ENCODE results near the gene ROBO4.

- TF ChIP-seq, protein P1, sequence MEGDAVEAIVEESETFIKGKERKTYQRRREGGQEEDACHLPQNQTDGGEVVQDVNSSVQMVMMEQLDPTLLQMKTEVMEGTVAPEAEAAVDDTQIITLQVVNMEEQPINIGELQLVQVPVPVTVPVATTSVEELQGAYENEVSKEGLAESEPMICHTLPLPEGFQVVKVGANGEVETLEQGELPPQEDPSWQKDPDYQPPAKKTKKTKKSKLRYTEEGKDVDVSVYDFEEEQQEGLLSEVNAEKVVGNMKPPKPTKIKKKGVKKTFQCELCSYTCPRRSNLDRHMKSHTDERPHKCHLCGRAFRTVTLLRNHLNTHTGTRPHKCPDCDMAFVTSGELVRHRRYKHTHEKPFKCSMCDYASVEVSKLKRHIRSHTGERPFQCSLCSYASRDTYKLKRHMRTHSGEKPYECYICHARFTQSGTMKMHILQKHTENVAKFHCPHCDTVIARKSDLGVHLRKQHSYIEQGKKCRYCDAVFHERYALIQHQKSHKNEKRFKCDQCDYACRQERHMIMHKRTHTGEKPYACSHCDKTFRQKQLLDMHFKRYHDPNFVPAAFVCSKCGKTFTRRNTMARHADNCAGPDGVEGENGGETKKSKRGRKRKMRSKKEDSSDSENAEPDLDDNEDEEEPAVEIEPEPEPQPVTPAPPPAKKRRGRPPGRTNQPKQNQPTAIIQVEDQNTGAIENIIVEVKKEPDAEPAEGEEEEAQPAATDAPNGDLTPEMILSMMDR (conservative IDR thresholded peaks at IDR 0.05) = no peak
- no peak for TF ChIP-seq ZFX (IDR thresholded peaks at IDR 0.05)
Measured at GRCh38 chr11:124920870-124921609, 23.4 kb upstream of the ROBO4 start.

All from C4-2B (cell line).